ENCODE data around the gene SFI1. TPM values are rescaled to one million over a fixed set of nuclear protein-coding genes. Genes with fewer than 3 reads are reported as not detected.
"Not testable (repeated sequence)": the region's sequence is repeated elsewhere in the genome, so short reads cannot be mapped to it uniquely, and the experiment has no call there.

SFI1 gene
- total and polyA plus RNA-seq, 2 experiments from 2014 or later = 16.1 to 23.3 TPM

- TF ChIP-seq EZH2phosphoT487 (IDR thresholded peaks at IDR 0.05; ENCODE audit: low read depth, severe bottlenecking, unreplicated experiment) (no peak), CTCF (IDR thresholded peaks at IDR 0.05; ENCODE audit: poor library complexity) (no peak), EZH2 (IDR thresholded peaks at IDR 0.05; ENCODE audit: borderline replicate concordance) (no peak)
- no peaks in the 10 kb centered on the region for H4K20me1 ChIP-seq (ENCODE audit: insufficient read depth, poor library complexity, severe bottlenecking)
- H3K9me2 ChIP-seq (replicated peaks; ENCODE audit: insufficient read depth) = no peaks in the 10 kb centered on the region
- no peaks in the 10 kb centered on the region for H3K4me1 ChIP-seq (ENCODE audit: insufficient read depth)
- H3K79me2 ChIP-seq = no peaks in the 10 kb centered on the region
- no peak overlapping the region for H2AFZ ChIP-seq
- 98% methylated on average over 5 of the region's 5 CpGs for WGBS (ENCODE audit: low lambda C conversion rate, missing lambda C conversion rate)
- no peaks in the 10 kb centered on the region for H3K27me3 ChIP-seq
- H3K4me3 ChIP-seq = no peak overlapping the region
- H3K4me2 ChIP-seq = no peak overlapping the region
- no peaks in the 10 kb centered on the region for H3K36me3 ChIP-seq (replicated peaks; ENCODE audit: insufficient read depth, low read depth)
- DNase-seq (ENCODE audit: low spot score) = no peak
- no peak overlapping the region for H3K27ac ChIP-seq
- no peaks in the 10 kb centered on the region for H3K9me3 ChIP-seq (ENCODE audit: low read depth)
Measured at GRCh38 chr22:31540966-31541365, 44.6 kb downstream of the SFI1 start.

- TF ChIP-seq EZH2phosphoT487 (IDR thresholded peaks at IDR 0.05; ENCODE audit: low read depth, severe bottlenecking, unreplicated experiment) (no peak), EZH2 (IDR thresholded peaks at IDR 0.05; ENCODE audit: borderline replicate concordance) (no peak), CTCF (IDR thresholded peaks at IDR 0.05; ENCODE audit: poor library complexity) (no peak)
- no peak overlapping the region for H3K4me3 ChIP-seq
- 92% methylated on average over 15 of the region's 15 CpGs for WGBS (ENCODE audit: low lambda C conversion rate, missing lambda C conversion rate)
- no peaks in the 10 kb centered on the region for H3K4me1 ChIP-seq (ENCODE audit: insufficient read depth)
- no peaks in the 10 kb centered on the region for H3K27me3 ChIP-seq
- H3K9me2 ChIP-seq (replicated peaks; ENCODE audit: insufficient read depth) = no peaks in the 10 kb centered on the region
- no peak for DNase-seq (ENCODE audit: low spot score)
- H3K27ac ChIP-seq = no peak overlapping the region
- H4K20me1 ChIP-seq (ENCODE audit: insufficient read depth, poor library complexity, severe bottlenecking) = no peaks in the 10 kb centered on the region
- H3K79me2 ChIP-seq = no peaks in the 10 kb centered on the region
- no peaks in the 10 kb centered on the region for H3K9me3 ChIP-seq (ENCODE audit: low read depth)
- H3K4me2 ChIP-seq = no peak overlapping the region
- H2AFZ ChIP-seq = no peak overlapping the region
- H3K36me3 ChIP-seq (replicated peaks; ENCODE audit: insufficient read depth, low read depth) = no peaks in the 10 kb centered on the region
Measured at GRCh38 chr22:31544481-31545480, 48.4 kb downstream of the SFI1 start.

- no peak overlapping the region for H3K4me2 ChIP-seq
- no peak for TF ChIP-seq EZH2 (IDR thresholded peaks at IDR 0.05; ENCODE audit: borderline replicate concordance)
- no peaks in the 10 kb centered on the region for H3K27me3 ChIP-seq
- no peaks in the 10 kb centered on the region for H3K4me1 ChIP-seq (ENCODE audit: insufficient read depth)
- no peaks in the 10 kb centered on the region for H3K9me3 ChIP-seq (ENCODE audit: low read depth)
- H3K4me3 ChIP-seq = no peak overlapping the region
- H4K20me1 ChIP-seq (ENCODE audit: insufficient read depth, poor library complexity, severe bottlenecking) = no peaks in the 10 kb centered on the region
- 79% methylated on average over 4 of the region's 4 CpGs for WGBS (ENCODE audit: low lambda C conversion rate, missing lambda C conversion rate)
- no peaks in the 10 kb centered on the region for H3K9me2 ChIP-seq (replicated peaks; ENCODE audit: insufficient read depth)
- H2AFZ ChIP-seq = no peak overlapping the region
- H3K36me3 ChIP-seq (replicated peaks; ENCODE audit: insufficient read depth, low read depth) = no peaks in the 10 kb centered on the region
- no peak overlapping the region for H3K27ac ChIP-seq
- no peak for DNase-seq (ENCODE audit: low spot score)
- H3K79me2 ChIP-seq = no peaks in the 10 kb centered on the region
Measured at GRCh38 chr22:31550871-31551370, 54.6 kb downstream of the SFI1 start.

GRCh38 chr22:31556627-31557203, 60.4 kb downstream of the SFI1 start:
- Histone ChIP-seq H3K27ac (no peak overlapping the region), H3K9me2 (replicated peaks; ENCODE audit: insufficient read depth) (no peaks in the 10 kb centered on the region), H3K4me2 (no peak overlapping the region), H3K4me3 (no peak overlapping the region), H3K27me3 (no peaks in the 10 kb centered on the region), H2AFZ (no peak overlapping the region), H3K79me2 (no peaks in the 10 kb centered on the region), H4K20me1 (ENCODE audit: insufficient read depth, poor library complexity, severe bottlenecking) (no peaks in the 10 kb centered on the region), H3K36me3 (replicated peaks; ENCODE audit: insufficient read depth, low read depth) (no peaks in the 10 kb centered on the region), H3K4me1 (ENCODE audit: insufficient read depth) (no peaks in the 10 kb centered on the region), H3K9me3 (ENCODE audit: low read depth) (no peaks in the 10 kb centered on the region)
- peak; percentile 52 for DNase-seq (ENCODE audit: low spot score)
- 70% methylated on average over 9 of the region's 9 CpGs for WGBS (ENCODE audit: low lambda C conversion rate, missing lambda C conversion rate)
- no peak for TF ChIP-seq EZH2 (IDR thresholded peaks at IDR 0.05; ENCODE audit: borderline replicate concordance)
- TF ChIP-seq CTCF (IDR thresholded peaks at IDR 0.05; ENCODE audit: poor library complexity) = peak; percentile 59

GRCh38 chr22:31558546-31558945, 62.2 kb downstream of the SFI1 start:
- H3K4me1 ChIP-seq (ENCODE audit: insufficient read depth); H2AFZ ChIP-seq; H3K9me2 ChIP-seq (replicated peaks; ENCODE audit: insufficient read depth); H3K36me3 ChIP-seq (replicated peaks; ENCODE audit: insufficient read depth, low read depth); DNase-seq (ENCODE audit: low spot score); H4K20me1 ChIP-seq (ENCODE audit: insufficient read depth, poor library complexity, severe bottlenecking); H3K27ac ChIP-seq; H3K27me3 ChIP-seq; H3K4me2 ChIP-seq; H3K9me3 ChIP-seq (ENCODE audit: low read depth); H3K4me3 ChIP-seq; H3K79me2 ChIP-seq: not testable (repeated sequence)
- WGBS (ENCODE audit: low lambda C conversion rate, missing lambda C conversion rate) = 93% methylated on average over 9 of the region's 9 CpGs

All from hepatocyte (in vitro differentiated cells).